NK-92 (cell line): ENCODE results near the gene LGR6.

Source experiments
- DNase-seq: peaks from one replicate; lab custom pipeline; 2025; ENCODE audit not compliant: unreplicated experiment; lab: John Stamatoyannopoulos, UW

LGR6 gene

GRCh38 chr1:202198366-202198724 lies 4.7 kb downstream of the LGR6 start:
- no peak for DNase-seq

DNA sequence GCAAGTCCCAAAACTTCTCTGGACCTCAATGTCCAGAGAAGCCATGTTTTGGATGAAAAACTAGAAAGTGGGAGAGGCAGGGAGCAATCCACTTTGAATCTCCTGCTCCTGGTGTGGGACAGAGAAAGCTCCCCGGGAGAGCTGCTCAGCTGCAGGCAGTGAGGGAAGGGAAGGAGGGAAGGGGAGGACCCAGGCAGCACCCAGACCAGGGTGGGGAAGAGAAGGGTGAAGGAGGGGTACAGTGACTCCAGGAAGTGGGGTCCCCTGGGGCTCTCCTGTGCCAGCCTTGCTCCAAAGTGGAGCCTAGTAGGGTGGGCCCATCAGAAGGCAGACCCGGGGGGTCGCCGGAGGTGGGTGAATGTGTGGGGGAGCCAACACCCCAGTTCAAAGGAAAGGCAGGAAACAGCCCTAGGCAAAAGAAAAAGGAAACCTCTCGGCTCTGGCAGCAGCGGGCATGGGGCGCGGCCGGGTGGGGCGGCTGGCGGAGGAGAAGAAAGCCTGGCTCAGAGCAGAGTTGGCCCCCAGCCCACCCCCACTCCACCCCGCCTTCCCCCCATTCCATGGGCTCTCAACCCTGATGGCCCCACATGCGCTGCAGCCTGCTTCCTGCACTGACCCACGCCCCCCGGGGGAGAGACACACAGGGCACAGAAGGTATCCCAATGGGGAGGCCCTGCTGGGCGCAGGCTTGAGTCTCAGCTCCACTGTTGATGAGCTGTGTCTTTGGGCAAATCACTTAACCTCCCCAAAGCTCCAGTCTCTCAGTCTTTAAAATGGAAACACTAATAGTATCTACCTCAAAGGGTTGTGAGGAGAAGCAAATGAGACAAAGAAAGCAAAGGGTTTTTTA lies 5.7 kb downstream of the LGR6 start:
- DNase-seq: no peak

DNA sequence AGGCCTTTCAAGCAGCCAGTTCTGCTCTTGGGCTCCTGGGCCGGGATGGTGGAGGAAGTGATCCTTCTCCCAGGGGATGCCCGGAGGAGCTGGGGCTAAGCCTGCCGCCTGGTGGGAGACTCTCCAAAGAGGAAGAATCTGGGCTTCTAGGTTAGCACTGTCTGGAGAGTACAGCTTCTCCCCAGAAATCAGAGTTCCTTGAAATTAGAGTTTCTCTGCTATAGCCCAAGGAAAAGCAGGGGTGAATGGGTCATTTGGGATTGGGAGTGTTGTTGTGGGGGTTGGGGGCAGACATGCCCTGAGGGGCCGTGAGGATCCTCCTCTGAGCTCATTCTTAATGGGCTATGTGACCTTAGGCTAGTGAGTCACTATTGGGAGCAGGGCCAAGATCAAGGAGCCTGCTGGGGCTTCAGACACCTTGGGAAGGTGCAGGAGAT lies 6.5 kb downstream of the LGR6 start:
- DNase-seq: no peak

GRCh38 chr1:202200669-202201068 lies 7.1 kb downstream of the LGR6 start:
- DNase-seq: no peak

DNA sequence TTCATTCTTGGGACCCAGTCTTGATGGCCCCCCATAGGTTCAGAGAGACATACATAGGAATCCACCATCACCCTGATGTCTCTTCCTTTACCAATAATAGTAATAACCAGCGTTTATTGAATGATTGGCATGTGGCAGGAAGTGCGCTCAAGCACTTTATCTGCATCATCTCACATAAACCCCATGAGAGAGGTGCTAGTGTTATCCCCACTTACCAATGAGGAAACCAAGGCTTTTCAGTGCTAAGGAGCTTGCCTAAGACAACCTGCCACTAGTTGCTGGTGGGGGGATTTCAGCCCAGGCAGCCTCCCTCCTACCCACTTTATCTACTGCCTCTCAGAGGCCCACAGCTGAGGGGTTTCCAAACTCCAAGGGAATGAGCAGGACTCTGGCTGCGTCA lies 7.7 kb downstream of the LGR6 start:
- DNase-seq: no peak

DNA sequence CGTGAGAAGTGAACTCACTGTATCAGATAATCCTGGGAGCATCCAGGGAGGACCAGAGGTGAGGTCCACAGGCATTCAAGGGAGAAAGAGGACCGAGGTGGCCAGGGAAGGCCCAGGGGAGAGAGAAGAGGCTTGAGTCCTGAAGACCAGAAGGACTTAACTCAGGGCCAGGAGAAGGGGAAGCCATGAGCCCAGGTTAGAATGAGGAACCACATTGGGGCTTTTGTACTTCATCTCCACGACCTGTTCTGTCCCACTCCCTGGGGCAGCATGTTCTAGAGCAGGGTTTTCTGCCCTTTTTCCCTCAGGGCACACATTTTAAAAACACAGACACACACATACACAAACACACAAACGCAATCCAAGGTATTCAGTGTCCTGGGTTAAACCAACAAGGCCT lies 8.4 kb downstream of the LGR6 start:
- DNase-seq: no peak

DNA sequence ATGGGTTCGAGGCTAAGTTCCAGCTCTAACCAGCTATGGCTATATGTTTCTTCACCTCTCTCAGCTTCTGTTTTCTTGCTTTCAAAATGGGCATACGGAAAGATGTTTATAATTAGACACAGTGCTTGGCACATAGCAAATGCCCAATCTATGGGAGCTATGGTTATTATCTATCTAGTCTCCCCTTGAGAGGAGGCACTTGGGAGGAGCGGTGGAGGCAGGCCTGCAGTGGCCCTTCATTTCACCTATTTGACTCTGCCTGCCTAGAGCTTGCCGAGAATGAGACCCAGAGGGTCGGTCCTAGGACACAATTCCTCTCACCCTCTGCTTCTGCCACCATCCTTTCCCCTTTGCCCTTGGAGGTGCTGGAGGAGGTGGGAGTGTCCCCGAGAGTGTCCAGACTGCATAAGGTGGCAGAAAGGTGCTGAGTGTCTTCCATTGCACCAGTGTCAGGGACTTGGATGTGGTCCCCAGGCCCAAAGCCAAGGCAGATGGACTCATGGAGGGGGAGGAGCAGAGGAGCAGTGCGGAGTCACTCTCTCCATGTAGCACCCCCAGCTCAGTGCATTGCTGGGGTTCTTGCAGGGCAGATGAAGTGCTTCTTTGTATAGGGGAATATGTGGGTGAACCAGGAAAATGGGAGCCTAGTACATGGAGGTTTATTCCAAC lies 9.0 kb downstream of the LGR6 start:
- no peak for DNase-seq

- DNase-seq: no peak
These were observed 9.8 kb downstream of the LGR6 start for GRCh38 chr1:202203238-202204039.

DNA sequence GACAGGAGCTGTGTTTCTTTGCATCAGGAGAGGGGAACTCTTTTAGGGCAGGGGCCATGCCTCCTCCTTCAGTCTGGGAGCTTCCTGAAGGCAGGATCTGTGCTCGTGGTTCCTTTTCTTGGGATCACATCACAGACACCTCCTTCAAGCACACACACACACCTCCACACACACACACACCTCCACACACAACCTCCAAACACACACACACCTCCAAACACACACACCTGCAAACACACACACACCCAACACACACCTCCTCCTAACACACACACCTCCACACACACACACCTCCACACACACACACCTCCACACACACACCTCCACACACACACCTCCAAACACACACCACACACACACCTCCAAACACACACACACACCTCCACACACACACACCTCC lies 10.5 kb downstream of the LGR6 start:
- no peak for DNase-seq

DNA sequence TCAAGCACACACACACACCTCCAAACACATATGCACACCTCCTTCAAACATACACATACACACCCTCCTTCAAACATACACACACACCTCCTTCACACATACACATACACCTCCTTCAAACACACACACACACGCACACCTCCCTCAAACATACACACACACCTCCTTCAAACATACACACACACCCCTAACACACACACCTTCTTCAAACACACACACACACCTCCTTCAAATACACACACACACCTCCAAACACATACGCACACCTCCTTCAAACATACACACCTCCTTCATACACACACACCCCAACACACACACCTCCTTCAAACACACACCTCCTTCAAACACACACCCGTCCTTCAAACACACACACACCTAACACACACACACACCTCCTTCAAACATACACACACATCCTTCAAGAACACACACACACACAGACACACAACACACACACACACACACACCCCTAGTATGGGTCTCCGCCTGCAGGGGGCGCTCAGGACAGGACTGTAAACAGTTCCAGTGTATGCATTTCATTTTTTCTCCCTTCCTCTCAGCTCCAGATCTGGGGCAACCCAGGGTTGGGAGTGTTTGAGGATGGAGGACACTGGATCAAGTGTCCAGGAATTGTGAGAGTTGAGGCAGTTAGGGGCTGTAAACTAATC lies 12.1 kb downstream of the LGR6 start:
- DNase-seq: no peak

- no peak for DNase-seq
These were observed 13.7 kb downstream of the LGR6 start for GRCh38 chr1:202207292-202207691.

GRCh38 chr1:202208351-202208857 lies 14.8 kb downstream of the LGR6 start:
- no peak for DNase-seq

- DNase-seq: no peak
These were observed 16.8 kb downstream of the LGR6 start for GRCh38 chr1:202210385-202210784.

DNA sequence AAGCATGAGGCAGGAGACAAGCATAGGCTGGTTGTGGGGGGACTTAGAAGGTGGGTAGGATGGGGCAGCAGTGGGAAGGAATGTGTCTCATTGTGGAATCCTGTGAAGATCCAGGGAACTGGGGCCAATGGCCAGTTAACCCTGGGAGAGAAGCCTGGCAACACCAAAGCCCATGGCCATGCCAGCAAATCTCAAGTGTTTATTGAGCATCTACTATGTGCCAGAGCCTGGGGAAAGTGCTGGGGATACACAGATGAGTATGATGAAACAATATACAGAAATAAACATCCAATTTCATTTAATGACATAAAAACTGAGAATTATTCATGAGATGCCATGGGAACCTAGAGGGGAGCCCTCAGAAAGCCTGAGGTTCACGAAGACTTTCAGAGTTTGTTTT lies 17.4 kb downstream of the LGR6 start:
- no peak for DNase-seq

DNA sequence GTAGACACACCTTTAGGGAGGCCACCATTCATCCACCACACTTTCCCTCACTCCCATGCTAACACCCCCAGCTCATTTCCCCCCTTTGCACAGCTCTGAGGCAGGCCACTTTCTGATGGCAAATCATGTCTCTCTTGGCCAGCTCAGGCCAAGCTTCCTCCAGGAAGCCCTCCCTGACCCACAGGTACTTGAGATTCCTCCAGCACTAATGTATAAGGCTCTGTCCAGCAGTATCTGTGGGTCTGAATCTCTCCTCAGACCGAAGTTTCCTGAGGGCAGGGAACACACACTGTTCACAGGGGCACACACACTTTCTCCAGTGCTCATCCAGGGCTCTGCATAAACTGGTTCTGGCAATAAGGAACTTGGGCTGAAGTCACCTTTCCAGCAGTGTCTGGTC lies 19.2 kb downstream of the LGR6 start:
- no peak for DNase-seq

DNA sequence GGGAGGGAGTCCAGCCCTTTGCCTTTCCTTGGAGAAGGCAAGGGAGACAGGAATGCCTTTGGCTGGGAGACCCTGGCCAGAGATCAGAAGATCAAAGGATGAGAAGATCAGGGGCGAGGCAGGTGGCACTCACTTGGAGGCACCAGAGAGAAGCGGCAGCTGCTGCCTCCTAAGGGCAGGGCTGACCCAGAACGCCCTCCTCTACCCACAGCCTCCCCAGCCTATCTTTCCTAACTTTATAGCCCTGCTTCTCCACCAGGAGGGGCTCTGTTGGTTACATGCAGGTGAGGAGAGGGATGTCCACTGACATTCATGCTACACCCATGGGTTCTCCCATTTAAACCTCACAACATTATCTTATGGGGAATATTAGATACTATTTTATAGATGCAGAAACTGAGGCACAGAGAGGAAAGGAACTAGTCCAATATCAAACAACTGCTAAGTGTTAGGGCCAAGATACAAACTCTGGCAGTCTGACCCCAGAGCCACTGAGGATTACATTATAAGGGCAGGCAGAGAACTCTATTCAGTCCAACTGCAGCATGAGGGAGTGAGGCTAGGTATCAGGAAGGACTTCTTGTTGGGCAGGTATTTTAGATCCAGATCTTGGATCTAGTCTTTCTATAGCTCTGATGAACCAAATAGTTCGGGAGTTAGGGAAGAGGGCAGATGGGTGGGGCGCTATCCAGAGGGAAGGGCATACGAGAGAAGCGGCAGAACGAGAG lies 19.9 kb downstream of the LGR6 start:
- no peak for DNase-seq

- DNase-seq: no peak
These were observed 20.7 kb downstream of the LGR6 start for GRCh38 chr1:202214089-202214843.

DNA sequence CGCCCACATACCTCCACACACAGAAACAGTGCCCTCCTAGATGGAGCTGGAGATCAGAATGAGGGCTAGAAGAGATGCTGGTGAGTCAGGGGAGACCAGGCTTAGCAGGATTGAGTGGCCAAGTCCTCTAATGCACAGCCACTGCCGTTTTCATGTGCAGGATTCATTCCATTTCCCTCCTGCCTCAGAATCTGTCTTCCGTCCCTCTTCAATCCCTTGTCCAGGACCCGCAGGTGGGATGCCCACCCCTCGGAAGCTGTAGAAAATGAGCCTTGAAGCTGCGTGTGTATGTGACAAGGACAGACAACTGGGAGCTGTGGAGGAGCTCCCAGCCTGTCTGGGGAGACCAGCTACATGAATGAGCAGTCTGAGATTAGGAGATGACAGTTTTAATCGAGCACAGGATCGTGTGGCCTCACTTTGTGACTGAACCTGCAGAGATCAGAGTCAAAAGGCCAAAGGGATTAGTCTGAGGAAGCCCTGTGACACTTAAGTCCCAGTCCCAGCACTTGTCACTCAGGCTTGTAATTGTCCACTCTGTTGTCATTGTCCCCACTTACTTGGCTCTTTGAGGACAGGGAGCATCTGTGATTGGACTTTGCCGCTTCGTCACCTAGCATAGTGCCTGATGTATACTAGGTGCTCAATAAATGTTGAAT lies 22.0 kb downstream of the LGR6 start:
- no peak for DNase-seq

- no peak for DNase-seq
These were observed 23.1 kb downstream of the LGR6 start for GRCh38 chr1:202216691-202217090.
